GM19240 (cell line): Measurements from ENCODE around the gene CENPA.
"Not testable (repeated sequence)": the region's sequence is repeated elsewhere in the genome, so short reads cannot be mapped to it uniquely, and the experiment has no call there.

Experiments used
- DNase-seq: peaks from one replicate; pipeline ENCODE4 v3.0.0; 2011; ENCODE audit warnings: low spot score; ENCODE audit not compliant: insufficient read length

CENPA gene

GRCh38 chr2:26786207-26787028, 562 bp downstream of the CENPA start:
- DNase-seq: no peak

DNA sequence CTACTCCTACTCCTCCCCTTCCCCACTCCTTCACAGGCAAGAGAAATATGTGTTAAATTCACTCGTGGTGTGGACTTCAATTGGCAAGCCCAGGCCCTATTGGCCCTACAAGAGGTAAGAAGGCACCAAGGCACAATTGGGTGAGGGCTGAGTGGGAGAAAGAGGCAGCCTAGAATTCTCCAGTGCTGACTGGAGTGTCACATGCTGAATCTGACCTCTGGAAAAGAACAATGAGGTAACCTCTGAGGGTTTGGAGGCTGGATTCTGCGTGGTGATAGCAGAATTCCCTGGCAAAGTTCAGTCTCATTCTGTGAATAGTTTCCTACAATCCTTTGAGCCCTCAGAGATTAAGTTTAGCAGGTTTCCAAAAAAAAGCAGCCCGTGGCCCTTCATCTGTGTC, 6.9 kb downstream of the CENPA start:
- DNase-seq: no peak

GRCh38 chr2:26793518-26793917, 7.7 kb downstream of the CENPA start:
- DNase-seq: no peak

GRCh38 chr2:26795135-26795534, 9.3 kb downstream of the CENPA start:
- not testable (repeated sequence) for DNase-seq

GRCh38 chr2:26801328-26801727, 15.5 kb downstream of the CENPA start:
- no peak for DNase-seq

- no peak for DNase-seq
These were observed 15.9 kb downstream of the CENPA start for GRCh38 chr2:26801796-26802195.

DNA sequence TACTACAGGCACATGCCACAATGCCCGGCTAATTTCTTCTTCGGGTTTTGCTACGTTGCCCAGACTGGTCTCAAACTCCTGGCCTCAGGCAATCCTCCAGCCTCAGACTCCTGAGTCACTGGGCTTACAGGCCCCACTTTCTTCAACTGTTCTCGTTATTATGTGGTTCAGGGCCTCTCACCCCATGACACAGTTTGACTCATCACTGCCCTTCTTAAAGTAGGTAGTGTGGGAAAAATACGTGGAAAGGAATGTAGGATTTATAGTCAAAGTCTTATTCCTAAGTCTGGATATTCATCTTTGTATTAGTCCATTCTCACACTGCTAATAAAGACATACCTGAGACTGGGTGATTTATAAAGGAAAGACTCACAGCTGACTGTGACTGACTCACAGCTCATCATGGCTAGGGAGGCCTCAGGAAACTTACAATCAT, 19.4 kb downstream of the CENPA start:
- no peak for DNase-seq

DNA sequence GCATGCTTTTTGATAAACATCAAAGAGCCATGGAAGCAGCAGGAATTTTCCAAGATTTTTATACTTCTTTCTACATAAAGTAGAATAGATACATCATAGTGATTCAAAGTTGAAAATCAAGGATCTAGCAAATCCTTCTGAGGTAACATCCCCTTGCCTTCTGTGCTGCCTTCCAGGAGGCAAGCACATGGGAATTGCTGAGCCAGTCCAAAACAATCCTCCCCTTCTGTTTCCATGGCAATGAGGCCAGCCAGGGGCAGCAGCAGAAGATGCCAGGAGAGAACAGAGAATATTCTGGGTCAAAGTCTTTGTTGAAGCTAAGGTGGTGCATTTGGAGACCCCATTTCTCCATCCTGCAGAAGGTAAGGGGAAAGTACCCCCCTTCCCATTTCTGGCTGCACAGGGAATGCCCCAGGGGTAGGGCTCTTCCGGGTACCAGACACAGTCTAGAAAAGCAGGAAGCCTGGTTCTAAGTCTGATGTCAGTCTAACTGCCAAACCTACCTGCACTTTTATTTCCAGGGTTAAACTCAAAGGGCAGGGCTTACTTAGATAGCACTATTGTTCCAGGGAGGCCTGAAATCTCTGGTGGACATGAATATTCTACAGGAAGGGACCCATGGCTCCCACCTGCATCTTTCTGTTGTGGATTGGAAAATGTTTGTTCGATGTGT, 22.1 kb downstream of the CENPA start:
- DNase-seq: no peak

GRCh38 chr2:26809211-26809610, 23.4 kb downstream of the CENPA start:
- DNase-seq: no peak

DNA sequence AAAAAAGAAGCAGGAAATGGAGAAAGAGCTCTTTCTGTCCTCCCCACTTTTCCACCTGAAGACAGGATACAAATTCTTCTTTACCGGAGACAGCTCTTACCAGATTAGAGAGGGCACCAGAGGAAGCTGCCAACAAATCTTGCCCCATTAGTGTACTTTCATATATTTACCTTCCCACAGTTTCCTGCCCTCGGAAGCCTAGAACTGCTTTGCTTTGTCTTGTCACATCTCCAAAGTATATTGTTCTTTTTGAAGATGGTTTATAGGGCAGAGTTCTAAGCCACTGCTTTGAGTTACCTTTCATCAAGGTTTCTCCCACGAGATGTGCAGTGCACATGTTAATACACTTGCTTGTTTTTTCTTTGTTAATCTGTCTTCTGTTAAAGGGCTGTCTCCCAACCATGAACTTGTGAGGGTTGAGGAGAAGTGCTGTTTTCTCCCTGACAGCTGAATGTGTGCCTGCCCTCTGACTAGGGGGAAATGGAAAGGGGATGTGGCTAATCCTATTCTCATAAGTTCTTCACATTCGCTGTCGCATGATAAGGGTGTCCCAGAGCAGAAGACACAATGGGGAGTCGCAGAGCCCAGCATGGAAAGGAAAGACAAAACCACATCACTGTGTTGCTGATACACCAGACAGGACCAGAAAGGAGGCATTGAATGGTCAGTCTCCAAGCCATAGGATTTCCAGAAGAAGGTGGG, 24.2 kb downstream of the CENPA start:
- DNase-seq: no peak

DNA sequence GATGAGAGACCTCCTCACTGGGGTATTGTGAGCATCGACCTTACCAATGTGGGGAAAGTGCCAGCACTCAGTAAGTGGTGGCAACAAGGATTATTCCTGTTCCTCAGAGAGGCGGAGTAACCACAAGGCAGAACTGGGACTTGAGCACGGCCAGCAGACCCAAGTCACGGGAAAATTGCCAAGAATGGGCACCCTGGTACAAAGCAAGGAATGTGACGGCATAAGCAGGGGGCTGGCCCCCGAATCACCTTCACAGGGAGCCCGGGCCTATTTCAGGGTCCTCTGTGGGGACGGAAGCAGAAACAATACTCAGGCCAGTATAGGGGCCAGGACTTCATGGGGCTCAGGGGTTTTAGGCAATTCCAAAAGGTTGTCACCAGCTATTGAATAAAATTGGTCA, 25.4 kb downstream of the CENPA start:
- no peak for DNase-seq

DNA sequence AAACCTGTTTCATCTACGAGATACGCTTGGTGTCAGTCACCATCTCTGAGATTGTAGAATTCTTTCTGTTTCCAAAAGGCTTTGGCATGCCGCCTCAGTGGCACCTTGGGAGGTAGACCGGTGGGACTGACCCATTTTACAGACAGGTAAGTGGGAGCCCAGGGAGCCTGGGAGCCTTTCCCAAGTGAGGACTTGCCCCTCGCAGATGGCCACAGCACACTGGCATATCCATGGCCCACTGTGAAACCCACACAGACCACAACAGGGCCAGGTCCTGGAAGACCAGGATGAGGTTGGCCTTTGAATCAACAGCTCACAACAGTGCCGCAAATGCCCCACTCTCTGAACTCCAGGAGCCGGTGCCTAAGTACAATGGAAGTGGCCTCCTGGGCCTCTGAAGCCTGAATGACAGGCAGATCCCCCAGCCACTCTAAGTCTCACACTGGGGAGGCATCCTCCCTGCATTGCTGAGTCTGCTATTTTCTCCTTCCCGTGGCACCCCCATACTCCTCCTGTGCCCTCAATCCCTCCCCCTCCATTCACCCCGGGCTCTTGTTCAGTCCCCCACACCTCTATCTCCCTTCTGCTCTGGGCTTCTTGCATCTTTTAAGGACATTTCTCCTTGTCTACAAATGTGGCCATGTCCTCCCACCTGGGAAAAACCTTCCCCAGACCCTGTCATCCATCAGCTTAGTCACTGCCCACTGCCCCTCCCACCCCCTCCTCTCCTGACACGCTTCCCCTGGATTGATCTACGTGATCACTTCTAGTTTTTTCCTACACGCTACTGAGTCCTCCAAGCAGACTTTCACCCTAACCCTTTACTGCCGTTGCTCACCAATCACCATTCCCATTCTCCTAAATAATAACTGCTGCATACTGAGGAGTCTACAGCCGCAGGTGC, 26.2 kb downstream of the CENPA start:
- DNase-seq: no peak

- no peak for DNase-seq
These were observed 26.9 kb downstream of the CENPA start for GRCh38 chr2:26812731-26813130.

DNA sequence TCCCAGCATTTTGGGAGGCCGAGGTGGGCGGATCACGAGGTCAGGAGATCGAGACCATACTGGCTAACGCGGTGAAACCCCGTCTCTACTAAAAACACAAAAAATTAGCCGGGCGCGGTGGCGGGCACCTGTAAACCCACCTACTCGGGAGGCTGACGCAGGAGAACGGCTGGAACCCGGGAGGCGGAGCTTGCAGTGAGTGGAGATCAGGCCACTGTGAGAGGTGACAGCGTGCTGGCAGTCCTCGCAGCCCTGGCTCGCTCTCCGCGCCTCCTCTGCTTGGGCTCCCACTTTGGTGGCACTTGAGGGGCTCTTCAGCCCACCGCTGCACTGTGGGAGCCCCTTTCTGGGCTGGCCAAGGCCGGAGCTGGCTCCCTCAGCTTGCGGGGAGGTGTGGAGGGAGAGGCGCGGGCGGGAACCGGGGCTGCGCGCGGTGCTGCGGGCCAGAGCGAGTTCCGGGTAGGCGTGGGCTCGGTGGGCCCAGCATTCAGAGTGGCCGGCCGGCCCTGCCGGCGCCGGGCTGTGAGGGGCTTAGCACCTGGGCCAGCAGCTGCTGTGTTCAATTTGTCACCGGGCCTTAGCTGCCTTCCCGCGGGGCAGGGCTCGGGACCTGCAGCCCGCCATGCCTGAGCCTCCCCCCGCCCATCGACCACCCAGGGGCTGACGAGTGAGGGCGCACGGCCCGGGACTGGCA, 28.4 kb downstream of the CENPA start:
- not testable (repeated sequence) for DNase-seq

DNA sequence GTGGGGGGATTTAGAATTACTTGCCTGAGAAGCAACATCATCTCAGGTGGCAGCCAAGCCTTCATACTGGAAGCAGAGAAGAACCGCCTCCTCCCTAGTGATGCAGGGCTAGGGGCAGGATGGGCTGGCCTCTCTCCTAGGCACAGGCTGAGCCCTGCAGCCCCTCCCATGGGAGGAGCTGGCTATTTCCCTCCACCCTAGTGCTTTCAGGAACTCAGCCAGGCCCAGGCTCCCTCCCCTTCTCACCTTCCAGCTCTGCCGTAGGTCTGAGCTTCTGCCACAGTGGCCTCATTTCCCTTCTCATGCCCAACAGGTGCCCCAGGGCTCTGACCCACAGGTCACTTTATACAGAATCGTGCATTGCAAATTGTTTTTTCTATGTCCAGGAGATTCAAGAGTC, 31.0 kb downstream of the CENPA start:
- DNase-seq: no peak

GRCh38 chr2:26818255-26818654, 32.4 kb downstream of the CENPA start:
- DNase-seq: no peak

- no peak for DNase-seq
These were observed 33.1 kb downstream of the CENPA start for GRCh38 chr2:26818972-26819371.

GRCh38 chr2:26820932-26821331, 35.1 kb downstream of the CENPA start:
- DNase-seq: no peak

- no peak for DNase-seq
These were observed 37.0 kb downstream of the CENPA start for GRCh38 chr2:26822877-26823276.

GRCh38 chr2:26838121-26838906, 52.5 kb downstream of the CENPA start:
- no peak for DNase-seq
